Measurements from ENCODE around the gene SCN3B.

The SCN3B gene

GRCh38 chr11:123594188-123594901 is 60.1 kb downstream of the SCN3B start:
- no peak for DNase-seq

- no peak for DNase-seq
Measured at GRCh38 chr11:123593570-123593969, 60.9 kb downstream of the SCN3B start.

- no peak for DNase-seq
Measured at GRCh38 chr11:123590296-123590912, 64.0 kb downstream of the SCN3B start.

GRCh38 chr11:123588864-123589262 is 65.6 kb downstream of the SCN3B start:
- DNase-seq, result no peak

GRCh38 chr11:123588117-123588863 is 66.1 kb downstream of the SCN3B start:
- no peak for DNase-seq

GRCh38 chr11:123587559-123587958 is 66.9 kb downstream of the SCN3B start:
- no peak for DNase-seq

GRCh38 chr11:123587044-123587443 is 67.4 kb downstream of the SCN3B start:
- DNase-seq, result no peak

GRCh38 chr11:123586568-123586967 is 67.9 kb downstream of the SCN3B start:
- no peak for DNase-seq

GRCh38 chr11:123585706-123586105 is 68.7 kb downstream of the SCN3B start:
- DNase-seq, result no peak

GRCh38 chr11:123585206-123585605 is 69.2 kb downstream of the SCN3B start:
- no peak for DNase-seq

- no peak for DNase-seq
Measured at GRCh38 chr11:123584737-123585136, 69.7 kb downstream of the SCN3B start.

GRCh38 chr11:123584186-123584585 is 70.2 kb downstream of the SCN3B start:
- no peak for DNase-seq

GRCh38 chr11:123582992-123583504 is 71.4 kb downstream of the SCN3B start:
- DNase-seq, result no peak

GRCh38 chr11:123581651-123582399 is 72.6 kb downstream of the SCN3B start:
- DNase-seq, result no peak

- DNase-seq, result peak; percentile 68
Measured at GRCh38 chr11:123580557-123581275, 73.7 kb downstream of the SCN3B start.

GRCh38 chr11:123580137-123580536 is 74.3 kb downstream of the SCN3B start:
- no peak for DNase-seq

GRCh38 chr11:123579482-123579812 is 75.0 kb downstream of the SCN3B start:
- DNase-seq, result no peak
